K562 treated with DMSO at 1 percent for 12 hours (cell line): Measurements from ENCODE around the gene HCAR2. TPM values are rescaled to one million over a fixed set of nuclear protein-coding genes. Genes with fewer than 3 reads are reported as not detected.

Source experiments
- total RNA-seq: library from RNA; unstranded; fragments of 300-600 nt; gene quantifications from 2 replicates; pipeline ENCODE4 v1.2.3, GENCODE V29; 2022; ENCODE audit not compliant: insufficient read depth

HCAR2 gene
- total RNA-seq, result not detected in 2 replicates

GRCh38 chr12:122702890-122703611 lies at the start of gene HCAR2:
Gene HCAR2 (minus strand): TSS chr12:122703357. CDS start chr12:122703283, 74 bp downstream.

DNA sequence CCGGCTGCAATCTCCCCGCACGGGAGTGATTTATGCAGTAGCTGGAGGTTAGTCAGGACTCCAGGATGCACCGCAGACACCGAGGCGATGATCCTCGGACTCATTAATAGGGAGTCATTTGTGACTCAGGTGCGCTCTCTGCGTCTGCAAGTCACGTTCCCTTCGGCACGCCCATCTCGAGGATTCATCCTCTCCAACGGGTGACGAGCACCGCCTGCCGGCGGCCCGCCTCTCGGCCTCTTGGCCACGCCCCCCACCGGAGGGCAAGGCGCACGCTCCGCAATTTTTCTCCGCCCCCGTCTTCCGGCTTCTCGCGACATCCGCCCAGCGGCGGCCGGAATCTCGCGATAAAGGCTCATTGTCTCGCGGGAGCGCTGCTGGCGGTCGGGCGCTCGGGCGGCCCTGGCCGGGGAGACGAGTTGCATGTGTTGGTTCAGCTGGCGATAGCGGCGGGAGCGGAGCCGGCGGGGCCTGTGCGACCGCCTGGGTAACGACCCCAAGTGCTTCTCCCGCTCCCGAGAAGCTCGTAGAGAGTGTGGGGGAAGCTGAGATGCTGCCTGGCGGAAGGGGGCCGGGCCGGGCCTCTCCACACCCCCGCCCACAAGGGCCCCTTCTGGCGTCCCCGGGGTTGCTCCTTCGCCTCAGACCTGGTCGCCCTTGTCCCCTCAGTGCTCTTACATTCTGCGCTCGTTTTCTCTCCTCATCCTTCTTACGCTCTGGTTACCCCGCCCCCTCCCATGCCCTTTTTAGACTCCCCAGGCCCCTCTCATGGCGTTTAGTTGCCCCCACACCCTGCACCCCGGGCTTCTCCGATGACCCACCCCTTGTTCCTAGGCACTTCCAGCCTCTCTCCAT lies 49.5 kb upstream of the HCAR2 start, which contains the start of gene DENR:
TSS of gene DENR (plus strand) at position 361 of the 855 bp plus-strand sequence. CDS start 878 bp downstream, outside the sequence.

GRCh38 chr12:122730215-122731014 lies 27.3 kb upstream of the HCAR2 start, which contains the start of gene HCAR1:
Gene HCAR1 (minus strand): TSS chr12:122730844. CDS start chr12:122730339, 505 bp downstream.

DNA sequence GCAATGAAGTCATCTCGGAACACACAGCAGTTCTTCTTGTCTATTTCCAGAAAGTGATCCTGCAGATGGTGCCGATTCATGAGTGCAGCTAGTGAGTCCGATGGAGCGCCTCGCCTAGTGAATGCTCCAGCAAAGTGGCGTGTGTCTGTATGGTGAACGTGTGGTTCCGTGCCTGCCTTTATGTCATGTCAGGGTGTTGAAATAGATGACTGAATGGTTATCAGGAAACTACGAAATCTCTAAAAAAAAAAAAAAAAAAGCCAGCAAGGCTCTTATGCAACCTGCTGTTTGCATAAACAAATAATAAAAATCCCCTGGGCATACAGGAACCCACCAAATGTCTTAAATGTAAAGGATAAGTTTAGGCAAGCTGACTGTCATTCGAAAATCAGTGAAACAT lies 13.5 kb upstream of the HCAR2 start, which contains the start of gene HCAR3:
TSS of gene HCAR3 (minus strand) at position 154 of the 400 bp plus-strand sequence. CDS start at position 80, 74 bp downstream.

Other genes with a start within 250 kb of the HCAR2 start
- 17.5 and 33.2 TPM in 2 replicates for gene ZCCHC8, start 202.4 kb downstream of the HCAR2 start, total RNA-seq
- 29.3 and 47.9 TPM in 2 replicates for gene RSRC2, start 176.4 kb downstream of the HCAR2 start, total RNA-seq
- gene KNTC1, start 176.1 kb downstream of the HCAR2 start, total RNA-seq, result 19.5 and 61.7 TPM in 2 replicates
- gene HCAR3, start 13.5 kb upstream of the HCAR2 start, total RNA-seq, result not detected in 2 replicates
- not detected in 2 replicates for gene HCAR1, start 27.5 kb upstream of the HCAR2 start, total RNA-seq
- 29.3 and 48.4 TPM in 2 replicates for gene DENR, start 49.5 kb upstream of the HCAR2 start, total RNA-seq
- 0.22 and 1.2 TPM in 2 replicates for gene CCDC62, start 71.2 kb upstream of the HCAR2 start, total RNA-seq
- gene HIP1R, start 132.1 kb upstream of the HCAR2 start, total RNA-seq, result 19.5 and 33.9 TPM in 2 replicates
- gene VPS37B, start 192.8 kb upstream of the HCAR2 start, total RNA-seq, result 16.2 and 27.9 TPM in 2 replicates